GDM1 (cell line): ENCODE results near the gene POC1B.

ENCODE experiments used
- DNase-seq: peaks from one replicate; lab custom pipeline; 2025; lab: John Stamatoyannopoulos, UW

POC1B gene

GRCh38 chr12:89421092-89421835 lies 104.6 kb downstream of the POC1B start:
- DNase-seq = no peak

GRCh38 chr12:89418228-89418910 lies 107.5 kb downstream of the POC1B start:
- DNase-seq = no peak

DNA sequence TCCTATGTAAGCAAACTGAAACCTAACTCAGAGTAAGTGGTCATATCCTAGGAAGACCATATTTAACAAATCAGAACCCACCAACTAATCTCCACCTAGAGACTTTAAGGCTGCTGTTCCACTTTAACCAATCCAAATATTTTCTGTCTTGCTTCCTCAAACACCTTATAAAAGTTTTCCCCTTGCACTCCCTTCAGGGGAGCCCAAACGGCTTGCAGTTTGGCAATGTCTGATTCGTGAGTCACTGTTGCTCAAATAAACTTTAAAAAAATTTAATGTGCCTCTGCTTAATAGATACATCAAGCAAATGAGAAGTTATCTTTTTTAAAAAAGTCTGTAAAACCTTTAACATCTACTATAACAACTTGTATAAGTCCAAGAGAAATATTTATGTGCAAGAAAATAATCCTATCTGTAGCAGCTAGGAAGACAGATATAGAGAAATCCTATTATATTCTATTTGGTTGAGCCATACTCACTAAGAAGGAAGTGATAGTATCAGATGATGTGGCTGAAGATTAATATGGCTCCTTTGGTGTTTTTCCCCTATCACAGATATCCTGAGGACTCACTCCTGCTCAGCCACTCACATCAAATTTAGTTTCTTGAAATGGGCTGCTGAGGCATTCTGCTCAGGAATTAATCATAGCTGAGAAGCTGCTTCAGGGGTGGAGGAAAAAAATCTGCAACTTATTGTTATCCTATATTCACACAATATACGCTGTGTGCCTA lies 108.4 kb downstream of the POC1B start:
- no peak for DNase-seq

DNA sequence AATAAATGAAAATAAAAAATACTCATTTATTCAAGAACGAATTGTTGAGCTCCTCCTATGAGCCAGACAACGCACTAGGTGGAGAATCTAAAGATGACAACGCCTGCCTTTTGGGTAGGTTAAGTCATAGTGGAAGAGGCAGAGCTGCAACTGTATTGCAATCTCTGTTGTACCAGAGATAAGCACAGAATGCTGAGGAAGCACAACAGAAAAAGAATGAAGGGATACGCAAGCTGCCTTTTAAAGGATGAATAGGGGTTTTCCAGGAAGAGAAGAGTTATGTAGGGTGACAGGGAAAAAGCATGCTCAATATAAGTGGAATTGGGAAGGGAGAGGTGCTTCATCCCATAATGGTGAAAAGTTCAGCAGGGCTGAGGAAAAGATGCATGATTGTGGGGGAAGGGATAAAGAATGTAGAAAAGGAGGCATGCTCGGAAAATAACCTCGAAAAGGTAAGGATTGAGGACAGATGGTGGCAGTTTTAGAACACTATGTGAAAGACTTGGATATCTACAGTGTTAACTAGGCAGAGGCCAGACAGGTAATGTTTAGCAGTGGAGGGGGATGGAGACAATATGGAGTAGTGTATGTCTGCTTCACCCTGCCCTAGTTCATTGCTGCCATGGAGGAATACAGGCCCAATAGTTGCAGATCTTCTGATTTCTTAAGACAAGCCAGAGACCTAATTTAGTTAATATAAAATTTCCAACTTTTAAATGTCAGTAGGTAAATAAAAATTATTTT lies 109.6 kb downstream of the POC1B start:
- DNase-seq = no peak

DNA sequence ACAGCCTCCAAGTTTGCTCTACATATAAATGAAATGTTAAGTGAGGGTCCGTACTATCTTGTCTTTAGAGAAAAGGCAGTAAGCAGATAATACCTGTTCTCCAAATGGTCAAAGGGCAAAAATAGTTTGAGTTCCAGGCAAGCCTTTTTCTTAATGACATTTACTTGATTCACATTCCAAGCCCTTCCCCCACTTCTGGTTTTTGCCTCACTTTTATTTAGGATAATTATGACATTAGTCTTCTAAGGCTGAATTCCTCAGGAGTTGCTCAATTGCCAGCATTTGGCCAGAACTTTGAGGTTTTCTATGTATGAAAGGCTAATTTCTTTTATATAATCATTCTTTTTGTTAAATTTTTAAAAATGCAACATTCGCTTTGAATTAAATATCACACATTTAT lies 111.0 kb downstream of the POC1B start:
- DNase-seq = no peak

DNA sequence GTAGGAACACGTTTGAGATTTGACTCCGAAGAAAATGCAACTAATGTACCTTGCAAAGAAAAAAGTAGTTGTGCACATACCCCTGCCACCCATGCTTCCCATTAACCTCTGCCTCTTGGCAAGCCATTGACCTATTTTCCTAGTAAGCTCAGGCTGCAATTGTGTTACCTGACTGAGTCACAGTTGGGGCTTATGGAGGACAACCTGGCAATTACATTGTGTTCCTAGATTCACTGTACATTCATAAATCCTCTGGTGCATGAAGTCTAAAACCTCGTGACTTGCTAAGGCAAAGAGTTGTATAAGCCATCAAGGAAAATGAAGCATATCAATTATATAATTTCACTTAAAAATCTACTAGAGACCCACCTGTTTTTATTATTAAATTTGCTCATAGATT lies 111.5 kb downstream of the POC1B start:
- DNase-seq = no peak

GRCh38 chr12:89413234-89413633 lies 112.6 kb downstream of the POC1B start:
- DNase-seq = no peak

DNA sequence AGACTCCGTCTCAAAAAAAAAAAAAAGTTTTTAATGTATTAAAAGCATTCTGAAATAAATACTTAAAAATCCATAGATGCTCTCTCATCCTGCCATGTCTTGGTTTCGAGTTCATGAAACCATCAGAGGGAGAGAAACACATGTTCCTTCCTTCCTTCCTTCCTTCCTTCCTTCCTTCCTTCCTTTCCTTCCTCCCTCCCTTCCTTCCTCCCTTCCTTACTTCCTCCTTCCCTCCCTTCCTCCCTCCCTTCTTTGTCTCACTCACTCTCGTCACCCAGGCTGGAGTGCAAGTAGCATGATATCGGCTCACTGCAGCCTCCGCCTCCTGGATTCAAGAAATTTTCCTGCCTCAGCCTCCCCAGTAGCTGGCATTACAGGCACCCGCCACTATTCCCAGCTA lies 113.2 kb downstream of the POC1B start:
- DNase-seq = no peak

- no peak for DNase-seq
These were observed 114.0 kb downstream of the POC1B start for GRCh38 chr12:89411846-89412245.

DNA sequence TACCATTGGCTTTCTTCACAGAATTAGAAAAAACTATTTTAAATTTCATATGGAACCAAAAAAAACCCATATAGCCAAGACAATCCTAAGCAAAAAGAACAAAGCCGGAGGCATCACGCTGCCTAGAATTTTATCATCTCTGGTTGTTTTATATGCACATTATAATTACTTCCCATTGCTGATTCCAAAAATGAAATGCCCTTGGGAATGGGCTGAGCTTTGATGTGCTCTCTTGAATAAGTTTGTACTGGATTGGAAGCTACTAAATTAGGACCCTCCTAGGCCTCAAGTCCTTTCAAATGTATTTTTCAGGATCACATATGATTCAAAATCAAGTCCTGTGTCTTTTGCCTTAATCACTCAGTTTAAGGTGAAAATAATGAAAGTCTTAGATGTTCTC lies 114.6 kb downstream of the POC1B start:
- DNase-seq = no peak

DNA sequence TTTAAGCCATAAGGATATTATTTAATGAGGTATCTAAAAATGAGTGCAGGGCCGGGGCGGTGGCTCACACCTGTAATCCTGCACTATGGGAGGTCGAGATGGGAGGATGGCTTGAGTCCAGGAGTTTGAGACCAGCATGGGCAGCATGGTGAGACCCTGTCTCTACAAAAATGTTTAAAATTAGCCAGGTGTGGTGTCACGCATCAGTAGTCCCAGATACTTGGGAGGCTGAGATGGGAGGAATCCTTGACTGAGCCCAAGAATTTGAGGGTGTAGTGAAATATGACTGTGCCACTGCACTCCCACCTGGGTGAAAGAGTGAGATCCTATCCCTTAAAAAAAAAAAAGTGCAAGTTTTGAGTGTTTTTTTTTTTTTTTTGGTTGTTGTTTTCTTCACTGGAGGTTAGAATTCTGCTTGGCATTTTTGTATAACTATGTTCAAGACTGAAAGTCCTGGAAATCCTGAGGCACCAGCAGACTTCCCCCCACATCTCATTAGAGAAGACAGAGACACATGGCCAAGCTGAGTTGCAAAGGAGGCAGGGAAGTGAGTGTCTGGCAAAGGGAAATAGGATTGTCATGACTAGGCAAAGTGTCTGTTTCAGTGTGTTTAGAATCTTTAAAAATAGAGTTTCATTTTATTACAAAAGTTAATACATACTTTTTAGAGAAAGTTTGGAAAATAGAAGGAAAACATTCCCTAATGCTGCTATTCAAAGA lies 120.1 kb downstream of the POC1B start:
- no peak for DNase-seq

- no peak for DNase-seq
These were observed 124.3 kb downstream of the POC1B start for GRCh38 chr12:89401433-89402058.

DNA sequence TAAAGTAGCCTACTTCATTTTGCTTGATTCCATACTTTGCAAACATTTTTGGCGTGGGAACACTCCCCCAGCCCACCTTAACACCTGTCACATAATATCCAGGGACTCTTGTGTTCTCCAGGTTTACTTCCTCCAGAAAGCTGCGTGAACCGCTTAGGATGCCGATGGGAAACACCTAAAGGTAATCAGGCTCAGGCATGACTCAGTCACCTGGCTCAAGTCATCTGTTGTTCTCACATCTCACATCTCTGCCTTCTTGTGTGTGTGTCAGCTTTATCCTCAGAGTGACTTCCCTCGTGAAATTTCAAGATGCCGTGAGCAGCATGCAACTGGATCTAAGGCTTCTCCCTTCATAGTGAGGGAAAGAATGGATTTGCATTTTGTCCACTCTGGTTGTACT lies 125.4 kb downstream of the POC1B start:
- no peak for DNase-seq

- DNase-seq = no peak
These were observed 130.1 kb downstream of the POC1B start for GRCh38 chr12:89395712-89396111.

DNA sequence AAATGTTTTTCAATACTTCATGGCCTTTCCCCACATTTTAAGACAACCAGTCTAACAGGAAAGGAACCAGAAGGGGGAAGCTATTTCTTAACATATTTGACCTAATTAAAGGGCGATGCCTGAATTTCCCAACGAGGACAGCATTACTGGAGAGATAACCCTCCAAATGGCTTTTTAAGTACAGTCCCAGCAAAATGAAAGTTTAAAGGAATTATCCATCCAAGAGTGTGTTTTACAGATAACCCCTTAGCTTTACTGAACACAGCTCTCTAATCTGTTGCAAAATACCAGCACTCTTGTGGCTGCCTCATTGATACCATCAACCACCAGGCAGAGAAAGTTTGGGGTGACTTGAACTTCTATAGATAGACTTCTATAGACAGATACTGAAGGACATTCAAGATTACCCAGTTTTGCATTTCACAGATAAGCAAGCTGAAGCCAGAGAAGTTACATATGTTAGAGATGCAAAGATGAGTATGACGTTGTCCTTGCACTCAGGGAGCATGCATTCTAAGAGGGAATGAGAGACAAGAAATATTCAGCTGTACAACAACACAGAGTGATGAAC lies 132.2 kb downstream of the POC1B start:
- no peak for DNase-seq

DNA sequence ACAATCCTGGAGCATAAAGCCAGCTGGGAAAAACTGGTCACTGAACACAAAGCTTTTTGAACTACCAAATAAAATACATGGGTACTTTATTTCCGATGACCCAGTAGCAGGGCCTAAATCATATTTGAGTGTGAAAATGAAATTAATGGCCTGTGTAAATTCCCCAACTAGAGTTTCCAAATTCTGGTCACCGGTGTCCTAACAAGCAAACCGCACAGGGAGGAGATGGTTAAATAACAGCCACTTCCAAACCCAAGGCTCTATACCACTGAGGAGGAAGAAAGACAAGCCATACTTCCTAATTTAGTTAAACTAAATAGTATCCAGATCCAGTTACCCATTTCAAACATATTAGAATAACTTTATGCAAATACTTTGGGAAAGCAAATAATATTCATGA lies 133.5 kb downstream of the POC1B start:
- DNase-seq = no peak

GRCh38 chr12:89391726-89392336 lies 134.0 kb downstream of the POC1B start:
- no peak for DNase-seq

DNA sequence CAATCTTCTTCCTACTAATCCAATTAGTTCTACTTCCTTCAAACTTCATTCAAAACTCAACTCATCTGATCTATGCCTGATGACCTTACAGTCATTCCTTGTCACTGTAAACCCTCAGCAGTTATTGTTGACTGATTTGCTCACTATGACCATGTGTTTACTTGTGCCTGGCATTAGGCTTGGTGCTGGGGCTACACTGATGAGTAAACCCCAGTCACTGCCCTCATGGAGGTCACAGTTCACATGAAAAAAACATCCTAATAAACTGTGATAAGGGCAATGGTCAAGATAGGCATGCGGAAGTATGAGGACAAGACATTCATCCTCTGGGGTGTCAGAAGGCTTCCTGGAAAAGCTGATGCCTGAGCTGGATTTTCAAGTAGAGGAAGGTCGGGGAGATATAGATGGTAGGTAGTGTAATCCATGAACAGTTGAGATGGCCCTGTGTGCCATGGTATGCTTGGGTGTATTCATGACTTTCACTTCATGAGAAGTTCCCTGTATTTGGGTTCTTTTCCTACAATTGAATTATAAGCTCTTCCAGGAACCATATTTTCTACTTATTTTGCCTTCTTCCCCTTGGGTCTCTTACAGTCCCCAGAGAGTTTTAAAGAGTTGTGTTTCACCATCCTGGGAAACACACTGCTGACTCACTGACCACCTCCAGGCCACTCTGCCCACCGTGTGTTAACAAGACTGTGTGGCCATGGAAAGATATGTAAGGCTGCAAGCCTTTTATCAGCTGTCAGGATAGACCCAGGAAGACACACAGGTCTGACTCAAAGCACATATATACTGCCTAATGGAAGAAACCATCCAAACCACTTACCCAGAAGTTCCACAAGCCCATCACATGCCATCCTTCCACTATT lies 134.8 kb downstream of the POC1B start:
- DNase-seq = no peak
